Esophagus squamous epithelium (tissue), 5 donors: ENCODE results near the gene SLC27A5. TPM values are rescaled to one million over a fixed set of nuclear protein-coding genes. Genes with fewer than 3 reads are reported as not detected.
A peak's percentile ranks its signal among the peaks of the same experiment; 100 is the strongest.

Experiments
- DNase-seq: peaks from one replicate; lab custom pipeline; 2025; lab: John Stamatoyannopoulos, UW
- H3K27ac ChIP-seq, 4 donors: fragments of 200-600 bp; sonication (generic); one replicate each; pipeline ENCODE4 v1.5.1; 2016 to 2019; ENCODE audit warnings: mild to moderate bottlenecking in 1 of 4
- H3K27me3 ChIP-seq, 4 donors: fragments of 200-600 bp; sonication (generic); 1 replicate in 3 of 4; 2 replicates in 1 of 4; pipeline versions ENCODE4 v1.5.1 to v1.6.0; 2017 to 2021; ENCODE audit warnings: antibody characterized with exemption in 1 of 4
- H3K36me3 ChIP-seq, 3 donors: fragments of 200-600 bp; sonication (generic); one replicate each; pipeline ENCODE4 v1.5.1; 2016 to 2019
- H3K4me1 ChIP-seq, 3 donors: fragments of 200-600 bp; sonication (generic); one replicate each; pipeline ENCODE4 v1.5.1; 2017 to 2019
- H3K4me3 ChIP-seq, 4 donors: fragments of 200-600 bp; sonication (generic); 1 replicate in 3 of 4; 2 replicates in 1 of 4; pipeline ENCODE4 v1.5.1; 2016 to 2019; ENCODE audit warnings: mild to moderate bottlenecking in 2 of 4, moderate library complexity in 1 of 4
- H3K9me3 ChIP-seq, 3 donors: fragments of 200-600 bp; sonication (generic); one replicate each; pipeline ENCODE4 v1.5.1; 2016 to 2019
- POLR2A ChIP-seq, 4 donors: fragments of 450-650 bp; IDR thresholded peaks; one replicate each; pipeline ENCODE4 v1.6.1; 2017; ENCODE audit warnings: antibody characterized with exemption in 4 of 4, mild to moderate bottlenecking in 4 of 4, moderate library complexity in 3 of 4
- WGBS, 2 donors: methylation state at CpG; one replicate each; pipeline ENCODE4 v1.1.5; 2018; 5-methylcytosine and 5-hydroxymethylcytosine counted together
- intact Hi-C: fragments of 100-400 bp; cut with DNase I; formaldehyde crosslinking; loops from one replicate; pipeline ENCODE4 v1.15.0; 2022
- total RNA-seq, 4 donors: library from RNA; depleted of rRNA; stranded (reverse); fragments of >200 nt; gene quantifications; one replicate each; pipeline ENCODE4 v1.1.0, GENCODE V29; 2016
- TF ChIP-seq, protein P1 (sequence below), 6 experiments: fragments of 450-650 bp in 4 of 6; fragments of 200-600 bp in 2 of 6; sonication (generic) in 2 of 6; IDR thresholded peaks; one replicate each; pipeline ENCODE4 v1.5.1; 2016 to 2019; ENCODE audit warnings: antibody characterized with exemption in 6 of 6, mild to moderate bottlenecking in 4 of 6, moderate library complexity in 4 of 6
- donor health status: DM: yes; HTN: yes; CAD: no.

The SLC27A5 gene
- total RNA-seq, 4 donors from 2014 or later, result 1.9 to 5.3 (median 2.6) TPM

DNA sequence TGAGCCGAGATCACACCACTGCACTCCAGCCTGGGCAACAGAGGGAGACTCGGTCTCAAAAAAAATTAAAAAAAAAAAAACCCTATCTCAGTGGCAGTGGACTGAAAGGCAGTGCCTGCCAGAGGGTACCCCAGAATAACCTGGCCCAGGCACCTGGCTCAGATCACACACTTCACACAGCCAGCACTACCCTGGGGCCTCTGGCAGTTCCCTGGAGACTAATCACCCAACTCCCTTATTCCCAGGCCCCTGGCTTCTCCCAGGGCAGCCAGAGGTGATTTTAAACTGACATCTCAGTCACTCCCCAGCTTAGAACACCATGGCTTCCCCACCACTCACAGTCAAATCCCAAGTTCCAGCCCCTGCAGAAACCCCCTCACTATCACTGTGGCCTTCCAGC is 3.5 kb upstream of the SLC27A5 start:
- Histone ChIP-seq H3K27me3 (no peaks in the 10 kb centered on the region), H3K4me1 (peaks cover 26 to 63% (median 36%) of the 10 kb centered on the region in 3 donors), H3K27ac (no peak overlapping the region), H3K4me3 (no peak overlapping the region), H3K36me3 (peaks cover 0 to 22% (median 14%) of the 10 kb centered on the region in 3 donors), H3K9me3 (no peaks in the 10 kb centered on the region)
- TF ChIP-seq, protein P1, sequence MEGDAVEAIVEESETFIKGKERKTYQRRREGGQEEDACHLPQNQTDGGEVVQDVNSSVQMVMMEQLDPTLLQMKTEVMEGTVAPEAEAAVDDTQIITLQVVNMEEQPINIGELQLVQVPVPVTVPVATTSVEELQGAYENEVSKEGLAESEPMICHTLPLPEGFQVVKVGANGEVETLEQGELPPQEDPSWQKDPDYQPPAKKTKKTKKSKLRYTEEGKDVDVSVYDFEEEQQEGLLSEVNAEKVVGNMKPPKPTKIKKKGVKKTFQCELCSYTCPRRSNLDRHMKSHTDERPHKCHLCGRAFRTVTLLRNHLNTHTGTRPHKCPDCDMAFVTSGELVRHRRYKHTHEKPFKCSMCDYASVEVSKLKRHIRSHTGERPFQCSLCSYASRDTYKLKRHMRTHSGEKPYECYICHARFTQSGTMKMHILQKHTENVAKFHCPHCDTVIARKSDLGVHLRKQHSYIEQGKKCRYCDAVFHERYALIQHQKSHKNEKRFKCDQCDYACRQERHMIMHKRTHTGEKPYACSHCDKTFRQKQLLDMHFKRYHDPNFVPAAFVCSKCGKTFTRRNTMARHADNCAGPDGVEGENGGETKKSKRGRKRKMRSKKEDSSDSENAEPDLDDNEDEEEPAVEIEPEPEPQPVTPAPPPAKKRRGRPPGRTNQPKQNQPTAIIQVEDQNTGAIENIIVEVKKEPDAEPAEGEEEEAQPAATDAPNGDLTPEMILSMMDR (IDR thresholded peaks at IDR 0.05), result no peak
- TF ChIP-seq POLR2A (IDR thresholded peaks at IDR 0.05), result no peak
- no peak for DNase-seq
- WGBS, 2 donors, result 100% methylated on average over 1 to 2 of the region's 2 CpGs
- intact Hi-C loops, result no loop called here

DNA sequence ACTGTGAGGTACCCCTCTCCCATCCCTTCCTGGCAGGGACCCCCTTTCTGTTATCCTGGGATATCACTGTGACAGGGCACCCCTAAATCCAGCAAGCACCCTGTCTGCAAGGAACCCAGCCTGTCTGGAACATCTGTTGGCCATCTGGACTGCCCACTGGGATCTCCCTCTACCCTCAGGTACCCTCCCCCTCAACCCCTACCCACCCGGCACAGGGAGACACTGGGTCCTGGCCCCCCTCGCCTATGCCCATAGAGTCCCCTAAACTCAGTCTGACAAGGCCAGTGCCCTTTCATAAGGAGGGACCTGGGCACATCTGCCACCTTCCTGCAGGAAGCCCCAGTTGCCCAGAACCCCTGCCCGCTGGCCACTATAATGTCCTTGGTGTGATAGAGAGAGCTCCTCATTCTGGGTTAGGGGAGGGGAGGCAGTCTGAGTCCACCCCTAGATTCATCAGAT is 2.8 kb upstream of the SLC27A5 start:
- Histone ChIP-seq H3K9me3 (no peaks in the 10 kb centered on the region), H3K36me3 (peaks cover 0 to 22% (median 14%) of the 10 kb centered on the region in 3 donors), H3K4me1 (peaks cover 23 to 60% (median 34%) of the 10 kb centered on the region in 3 donors), H3K27me3 (no peaks in the 10 kb centered on the region), H3K4me3 (peak overlapping the region; percentile 7 to 69 (median 44)), H3K27ac (peak overlapping the region; percentile 62 to 83 (median 74))
- 40 to 80% methylated on average over 2 of the region's 3 CpGs for WGBS, 2 donors
- TF ChIP-seq POLR2A (IDR thresholded peaks at IDR 0.05), result no peak
- TF ChIP-seq, protein P1 (IDR thresholded peaks at IDR 0.05), result no peak
- no peak for DNase-seq
- intact Hi-C loops, result no loop called here

DNA sequence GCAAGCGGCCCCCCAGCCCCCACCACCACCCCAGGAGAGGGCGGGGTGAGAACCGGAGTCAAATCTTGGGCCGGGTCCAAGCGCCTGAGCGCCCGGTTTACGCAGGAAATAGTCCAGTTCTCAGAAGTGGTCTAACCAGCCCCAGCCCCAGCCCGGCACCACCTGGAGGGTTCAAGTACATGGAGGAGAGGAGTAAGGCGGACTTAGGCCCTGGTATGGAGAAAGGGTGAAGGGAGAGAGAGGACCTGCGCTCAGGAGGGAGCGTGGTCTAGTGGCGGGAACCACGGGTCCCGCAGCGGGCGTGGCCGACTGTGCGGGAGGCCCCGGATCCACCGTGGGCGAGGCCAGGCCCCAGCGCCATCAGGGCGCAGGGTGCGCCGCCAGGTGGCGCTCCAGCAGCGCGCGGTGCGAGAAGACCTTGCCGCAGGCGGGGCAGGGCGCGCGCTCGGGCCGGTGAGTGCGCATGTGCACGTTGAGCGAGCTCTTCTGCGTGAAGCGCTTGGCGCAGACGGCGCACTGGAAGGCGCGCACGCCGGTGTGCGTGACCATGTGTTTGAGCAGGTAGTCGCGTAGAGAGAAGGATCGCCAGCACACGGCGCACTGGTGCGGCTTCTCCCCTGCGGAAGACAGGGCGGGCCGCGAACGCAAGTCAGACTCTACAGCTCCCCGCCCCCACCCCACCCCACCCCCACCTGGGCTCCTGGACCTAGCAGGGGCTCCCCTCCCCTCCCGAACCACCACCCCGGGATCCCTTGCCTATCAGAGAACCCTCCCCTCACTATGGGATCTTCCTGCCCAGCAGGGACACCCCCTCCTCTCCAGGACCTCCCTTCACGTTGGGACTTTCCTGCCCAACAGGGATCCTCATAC is 2.1 kb upstream of the SLC27A5 start:
- peak overlapping the region; percentile 7 to 69 (median 44) for H3K4me3 ChIP-seq
- WGBS, 2 donors, result 8 to 47% methylated on average over 9 to 14 of the region's 66 CpGs
- intact Hi-C loops, result no loop called here
- no peak for DNase-seq
- peak in 1 of 4 donors; percentile 48 for TF ChIP-seq POLR2A (IDR thresholded peaks at IDR 0.05)
- TF ChIP-seq, protein P1 (IDR thresholded peaks at IDR 0.05), result peak; percentile 87 to 99 (median 98)
- H3K27ac ChIP-seq, result peak overlapping the region; percentile 62 to 83 (median 74)
- no peaks in the 10 kb centered on the region for H3K27me3 ChIP-seq
- H3K36me3 ChIP-seq, result peaks cover 0 to 22% (median 14%) of the 10 kb centered on the region in 3 donors
- H3K9me3 ChIP-seq, result no peaks in the 10 kb centered on the region
- H3K4me1 ChIP-seq, result peaks cover 23 to 59% (median 34%) of the 10 kb centered on the region in 3 donors

DNA sequence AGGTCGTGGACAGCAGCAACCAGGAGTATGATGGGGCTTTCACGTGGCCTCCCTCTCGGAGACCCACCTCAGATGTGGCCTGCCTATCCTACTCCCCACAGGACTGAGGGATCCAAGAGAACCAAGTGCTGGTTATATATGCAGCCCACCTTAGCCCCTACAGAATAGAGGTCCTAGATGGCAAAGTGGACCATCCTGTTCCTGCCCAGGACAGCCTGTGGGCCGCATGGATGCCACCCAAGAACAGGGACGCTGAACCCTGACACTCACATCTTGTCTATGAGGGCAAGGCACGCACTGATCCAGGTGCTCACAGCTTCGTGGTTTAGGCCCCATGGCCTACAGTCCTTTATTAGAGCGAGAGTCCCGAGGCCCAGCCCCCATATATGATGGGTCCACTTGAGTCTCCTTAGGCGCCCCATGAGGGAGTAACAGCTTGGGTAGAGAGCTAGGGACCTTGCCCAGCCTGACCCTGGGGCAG is 1.5 kb upstream of the SLC27A5 start:
- DNase-seq, result no peak
- intact Hi-C loops, result no loop called here
- H3K36me3 ChIP-seq, result peaks cover 0 to 22% (median 14%) of the 10 kb centered on the region in 3 donors
- H3K9me3 ChIP-seq, result no peaks in the 10 kb centered on the region
- H3K27ac ChIP-seq, result peak overlapping the region; percentile 62 to 83 (median 74)
- TF ChIP-seq, protein P1 (IDR thresholded peaks at IDR 0.05), result no peak
- TF ChIP-seq POLR2A (IDR thresholded peaks at IDR 0.05), result no peak
- peak overlapping the region in 3 of 4 donors; percentile 41 to 69 (median 46) for H3K4me3 ChIP-seq
- no peaks in the 10 kb centered on the region for H3K27me3 ChIP-seq
- H3K4me1 ChIP-seq, result peaks cover 17 to 52% (median 28%) of the 10 kb centered on the region in 3 donors
- 70 to 92% methylated on average over 2 to 4 of the region's 10 CpGs for WGBS, 2 donors
